Measurements from ENCODE around the gene CNKSR1.
A peak's percentile ranks its signal among the peaks of the same experiment; 100 is the strongest.

The CNKSR1 gene

DNA sequence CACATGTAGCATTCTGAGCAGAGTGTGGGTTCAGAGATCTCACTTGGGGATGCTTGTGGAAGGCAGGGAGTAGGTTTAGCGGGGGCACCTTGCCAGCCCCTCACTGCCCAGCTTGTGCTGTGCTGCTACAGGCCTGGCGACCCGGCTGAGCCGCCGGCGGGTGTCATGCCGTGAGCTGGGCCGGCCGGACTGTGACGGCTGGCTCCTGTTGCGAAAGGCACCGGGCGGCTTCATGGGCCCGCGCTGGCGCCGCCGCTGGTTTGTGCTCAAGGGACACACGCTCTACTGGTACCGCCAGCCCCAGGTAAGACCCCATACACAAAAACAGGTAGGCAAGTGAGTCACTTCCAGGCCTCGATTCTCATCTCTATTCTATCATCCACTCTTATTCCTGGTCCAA lies 7.6 kb downstream of the CNKSR1 start:
- no peak for DNase-seq

- DNase-seq = no peak
Observed at GRCh38 chr1:26187882-26188281, 10.6 kb downstream of the CNKSR1 start.

DNA sequence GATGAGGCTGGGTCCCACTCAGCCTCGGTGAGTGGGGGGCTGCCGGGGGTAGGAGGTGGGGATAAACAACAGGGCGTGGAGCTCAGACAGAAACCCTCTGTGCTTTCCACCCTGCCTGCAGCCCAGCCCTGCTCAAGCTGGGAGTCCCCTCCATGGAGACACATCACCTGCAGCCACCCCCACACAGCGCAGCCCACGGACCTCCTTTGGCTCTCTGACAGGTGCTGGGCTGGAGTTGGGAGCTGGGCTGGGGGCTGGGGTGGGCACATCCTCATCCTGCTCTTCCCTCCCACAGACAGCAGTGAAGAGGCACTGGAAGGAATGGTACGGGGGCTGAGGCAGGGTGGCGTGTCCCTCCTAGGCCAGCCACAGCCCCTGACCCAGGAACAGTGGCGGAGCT lies 11.2 kb downstream of the CNKSR1 start:
- no peak for DNase-seq

GRCh38 chr1:26189331-26189730 lies 12.0 kb downstream of the CNKSR1 start:
- DNase-seq = no peak

- DNase-seq = no peak
Observed at GRCh38 chr1:26189751-26190275, 12.5 kb downstream of the CNKSR1 start.

DNA sequence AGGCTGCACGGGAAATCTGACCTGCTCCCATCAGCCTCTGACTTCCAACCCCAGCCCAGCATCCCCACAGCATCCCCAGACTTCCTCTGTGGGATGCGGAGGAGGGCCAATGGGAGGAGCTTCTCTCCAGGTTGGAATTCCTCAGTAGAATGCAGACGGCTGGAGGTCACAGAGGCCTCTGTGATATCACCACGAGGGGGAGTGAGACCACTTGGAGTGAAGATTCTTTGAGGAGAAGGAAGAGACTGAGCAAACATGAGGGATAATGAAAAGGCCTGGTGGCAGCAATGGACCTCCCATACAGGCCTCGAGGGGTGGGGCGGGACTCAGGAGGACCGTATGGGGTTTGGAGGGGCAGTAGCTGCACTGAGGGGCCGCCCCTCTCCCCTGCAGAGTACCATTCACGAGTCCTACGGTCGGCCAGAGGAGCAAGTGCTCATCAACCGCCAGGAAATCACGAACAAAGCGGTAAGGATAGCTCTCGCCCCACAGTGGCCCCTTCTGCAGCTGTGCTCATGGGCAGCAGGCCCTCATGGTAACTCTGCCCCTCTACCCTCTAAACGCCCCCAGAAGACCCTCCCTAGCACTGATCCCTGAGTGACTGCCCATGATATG lies 13.2 kb downstream of the CNKSR1 start, which contains the start of gene CATSPER4:
CATSPER4 (plus strand) TSS at position 230 of the 615 bp plus-strand sequence; CDS start at position 256, 26 bp downstream.
- DNase-seq = peak; percentile 13 to 46

DNA sequence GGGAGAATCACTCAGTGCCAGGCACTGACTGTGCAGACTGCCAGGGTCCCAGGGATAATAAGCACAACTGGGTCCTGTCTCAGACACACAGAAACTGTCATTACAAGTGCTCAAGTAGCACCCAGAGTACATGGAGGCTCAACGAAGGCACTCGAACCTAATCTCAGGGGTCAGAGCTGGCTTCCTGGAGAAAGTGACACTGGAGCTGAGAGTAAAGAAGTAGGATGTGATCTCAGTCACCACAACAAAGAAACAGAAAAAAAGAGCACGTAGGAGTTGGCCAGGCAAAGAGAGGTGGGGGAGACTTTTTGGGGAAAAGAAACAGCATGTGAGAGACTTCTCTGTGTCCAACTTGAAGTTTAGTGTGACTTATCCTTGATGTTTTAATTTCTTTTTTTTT lies 14.4 kb downstream of the CNKSR1 start:
- peak in 1 of 2 donors; percentile 18 for DNase-seq

- no peak for DNase-seq
Observed at GRCh38 chr1:26195805-26196204, 18.5 kb downstream of the CNKSR1 start.

- no peak for DNase-seq
Observed at GRCh38 chr1:26197301-26197700, 20.0 kb downstream of the CNKSR1 start.

GRCh38 chr1:26197813-26198212 lies 20.5 kb downstream of the CNKSR1 start:
- DNase-seq = no peak

- DNase-seq = no peak
Observed at GRCh38 chr1:26200413-26200812, 23.1 kb downstream of the CNKSR1 start.

- DNase-seq = no peak
Observed at GRCh38 chr1:26203642-26204318, 26.5 kb downstream of the CNKSR1 start.

DNA sequence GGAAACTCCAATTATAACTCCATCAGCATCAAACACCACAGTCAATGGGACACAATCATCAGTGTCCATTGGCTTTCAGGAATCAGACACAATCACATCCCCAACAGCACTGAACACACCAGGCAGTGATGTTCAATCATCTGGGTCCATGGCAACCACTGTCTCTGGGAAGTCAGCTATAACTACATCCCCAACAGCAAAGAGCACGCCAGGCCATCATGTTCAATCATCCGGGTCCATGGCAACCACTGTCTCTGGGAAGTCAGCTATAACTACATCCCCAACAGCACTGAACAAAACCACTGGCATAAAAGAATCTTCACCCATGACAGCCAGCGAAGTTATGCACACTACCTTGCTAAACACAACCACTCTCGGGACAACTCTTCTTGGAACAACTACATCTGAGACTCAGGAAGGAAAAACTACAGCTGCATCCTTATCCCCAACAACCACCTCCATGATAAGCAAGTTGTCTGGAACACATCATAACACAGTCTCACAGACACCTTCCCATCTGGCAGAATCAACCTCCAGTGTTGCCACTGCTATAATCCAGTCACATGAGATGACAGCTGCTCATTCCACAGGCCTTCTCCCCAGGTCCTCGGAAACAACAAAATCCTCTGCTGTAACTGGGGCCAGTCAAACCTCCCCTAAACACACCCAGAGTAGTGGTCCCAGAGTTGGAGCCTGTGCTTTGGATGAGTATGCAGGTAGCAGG lies 33.0 kb downstream of the CNKSR1 start:
- no peak for DNase-seq

- no peak for DNase-seq
Observed at GRCh38 chr1:26212726-26213125, 35.4 kb downstream of the CNKSR1 start.

GRCh38 chr1:26213335-26213905 lies 36.1 kb downstream of the CNKSR1 start:
- DNase-seq = no peak

DNA sequence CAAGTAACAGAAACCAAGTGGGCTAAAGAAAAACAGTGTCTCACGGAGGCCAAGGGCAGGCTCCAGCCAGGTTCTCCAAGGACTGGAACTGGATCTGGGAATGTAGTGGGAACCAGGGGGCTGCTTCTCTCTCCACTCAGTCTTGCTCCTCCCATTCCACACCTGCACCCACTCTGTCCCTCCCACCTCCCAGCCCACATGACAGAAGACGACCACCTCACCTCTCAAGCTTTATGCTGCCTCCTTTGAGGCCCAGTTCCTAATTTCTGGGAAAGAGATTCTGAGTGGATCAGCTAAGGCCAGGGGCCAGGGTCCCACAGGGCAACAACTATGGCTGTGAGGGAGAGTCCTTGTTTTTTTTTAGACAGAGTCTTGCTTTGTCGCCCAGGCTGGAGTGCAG lies 38.0 kb downstream of the CNKSR1 start:
- DNase-seq = no peak

DNA sequence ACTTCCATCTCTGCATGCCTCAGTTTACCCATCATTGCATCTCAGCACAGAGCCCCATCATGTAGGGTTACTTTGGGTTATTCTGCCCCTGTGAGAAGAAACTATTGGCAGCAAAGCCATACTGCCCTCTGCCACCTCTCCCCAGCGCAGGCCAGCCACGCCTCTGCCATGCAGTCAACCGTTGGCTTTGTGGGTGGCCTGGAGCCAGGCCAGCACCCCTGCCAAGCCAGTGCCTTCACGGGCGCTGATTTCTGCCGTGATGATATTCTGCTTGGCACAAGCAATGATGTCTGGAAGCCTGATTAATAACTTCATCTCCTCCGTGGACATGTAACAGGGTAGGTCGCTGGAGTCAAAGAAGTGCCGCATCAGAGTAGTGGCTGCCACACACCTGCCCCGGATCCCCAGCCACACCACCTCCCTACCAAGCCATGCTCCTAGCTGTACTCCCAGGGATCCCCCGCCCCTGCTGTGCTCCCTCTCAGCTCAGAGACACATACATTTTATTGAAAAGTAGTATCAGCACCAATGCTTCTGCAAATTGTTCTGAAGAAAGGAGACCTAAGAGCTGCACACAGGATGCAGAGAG lies 41.7 kb downstream of the CNKSR1 start:
- DNase-seq = no peak

DNA sequence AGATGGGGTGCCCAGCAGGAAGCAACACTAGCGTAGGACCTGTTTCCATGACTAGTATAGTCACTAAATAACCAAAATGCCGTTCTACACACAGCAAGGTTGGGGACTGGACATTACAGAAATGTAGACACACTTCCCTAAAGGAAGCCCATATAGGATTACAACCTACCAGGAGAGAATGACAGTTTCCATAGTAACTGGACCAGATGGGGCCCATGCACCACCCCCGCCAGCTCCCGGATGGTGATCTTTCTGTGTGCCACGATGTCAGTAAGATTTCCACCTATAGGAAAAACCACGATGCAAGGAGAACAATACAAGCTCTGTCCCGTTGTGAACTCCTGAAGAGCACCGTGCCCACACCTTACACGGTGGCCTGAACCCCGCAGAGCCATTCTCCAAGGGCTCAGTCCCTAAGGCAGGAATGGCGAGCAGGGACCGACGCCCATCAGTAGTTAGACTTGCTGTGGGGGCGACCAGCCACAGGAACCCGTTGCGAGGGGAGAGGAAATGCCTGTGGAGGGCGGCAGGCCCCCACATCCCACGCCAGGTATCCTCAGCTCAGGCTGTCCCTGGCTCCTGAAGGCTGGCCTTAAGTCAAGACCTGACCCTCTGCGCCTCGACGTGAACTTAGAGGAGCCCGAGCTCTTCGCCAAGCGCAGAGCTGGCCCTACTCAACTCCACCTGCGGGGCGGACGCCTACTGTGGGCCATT lies 43.1 kb downstream of the CNKSR1 start:
- no peak for DNase-seq

DNA sequence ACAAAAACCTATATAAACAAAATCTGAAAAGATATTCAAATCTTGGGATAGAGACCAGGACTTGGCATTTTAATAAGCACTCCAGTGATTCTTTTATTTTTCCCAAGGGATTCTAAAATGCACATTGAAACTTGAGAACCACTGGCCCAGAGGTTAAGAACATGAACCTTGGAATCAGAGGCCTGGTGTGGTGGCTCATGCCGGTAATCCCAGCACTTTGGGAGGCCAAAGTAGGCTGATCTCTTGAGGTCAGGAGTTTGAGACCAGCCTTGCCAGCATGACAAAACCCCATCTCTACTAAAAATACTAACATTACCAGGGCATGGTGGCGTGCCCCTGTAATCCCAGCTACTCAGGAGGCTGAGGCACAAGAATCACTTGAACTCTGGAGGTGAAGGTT lies 43.8 kb downstream of the CNKSR1 start:
- DNase-seq = no peak

DNA sequence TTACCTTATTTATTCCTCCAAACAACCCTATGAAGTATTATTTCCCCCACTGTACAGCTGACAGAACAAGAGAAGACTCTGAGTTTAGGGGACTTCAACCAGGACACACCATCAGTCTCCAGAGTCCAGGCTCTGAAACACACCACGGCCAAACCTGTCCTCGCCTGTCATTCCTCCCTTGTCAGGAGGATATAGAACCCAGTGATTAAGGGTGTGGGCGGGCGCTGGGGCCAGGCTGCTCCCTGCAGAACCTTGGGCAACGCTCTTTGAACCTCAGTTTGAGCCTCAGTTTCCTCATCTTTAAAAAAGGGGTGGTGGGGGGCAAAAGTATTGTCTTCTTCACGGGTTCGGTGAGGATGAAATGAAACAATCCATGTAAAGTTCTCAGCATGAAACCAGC lies 47.3 kb downstream of the CNKSR1 start:
- no peak for DNase-seq

DNA sequence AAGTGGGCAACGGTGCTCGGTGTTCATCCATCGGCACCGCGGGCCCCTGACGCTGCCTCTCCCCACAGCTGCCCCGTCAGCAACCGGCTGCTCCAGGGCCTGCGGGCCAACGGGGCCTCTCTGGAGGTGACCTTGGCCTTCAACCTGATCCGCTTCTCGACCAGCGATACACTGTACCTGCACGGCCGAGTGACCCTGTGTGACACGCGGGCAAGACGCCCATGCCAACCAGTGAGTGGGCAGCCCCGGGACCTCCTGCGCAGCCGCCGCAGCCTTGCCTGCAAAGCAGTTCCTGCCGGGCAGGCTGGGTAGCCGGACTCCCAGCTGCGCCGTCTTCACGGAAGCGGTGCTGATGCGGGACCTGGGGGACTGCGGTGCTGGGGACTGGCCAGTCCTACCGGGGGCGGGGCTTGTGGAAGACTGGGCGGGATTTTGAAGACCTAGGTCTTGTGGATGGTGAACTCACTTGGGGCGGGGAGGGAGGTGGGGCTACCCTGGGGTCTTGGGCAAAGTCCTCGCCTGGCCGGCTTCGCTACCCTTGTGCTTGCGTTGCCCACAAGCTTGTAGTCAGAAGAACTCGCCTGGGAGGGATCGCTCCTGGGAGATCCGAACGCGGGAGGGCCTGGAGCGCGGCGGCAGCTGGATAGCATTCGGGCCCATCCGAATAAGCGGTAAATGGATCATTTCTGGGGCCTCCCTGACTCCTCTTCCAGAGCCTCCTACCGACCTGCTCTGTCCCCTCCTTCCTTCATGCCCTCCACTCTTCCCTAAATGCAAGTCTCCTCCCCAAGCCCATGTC lies 47.9 kb downstream of the CNKSR1 start:
- peak; percentile 49 to 55 for DNase-seq

Data from CD4-positive, alpha-beta T cell treated with Interferon alpha-2 for 1 hour (primary cell).